HEK293T (cell line): ENCODE results near the gene JAK1.

Source experiments
- ARNT ChIP-seq: fragments of 450-650 bp; IDR thresholded peaks from 2 replicates; pipeline ENCODE4 v1.6.1; 2017; ENCODE audit warnings: mild to moderate bottlenecking
- BHLHE40 ChIP-seq: fragments of 450-650 bp; IDR thresholded peaks from 2 replicates; pipeline ENCODE4 v1.6.1; 2016; ENCODE audit warnings: mild to moderate bottlenecking, moderate library complexity, borderline replicate concordance
- ELF4 ChIP-seq: fragments of 450-650 bp; IDR thresholded peaks from 2 replicates; pipeline ENCODE4 v1.6.1; 2017; ENCODE audit warnings: antibody characterized with exemption
- FOXA1 ChIP-seq: fragments of 450-650 bp; IDR thresholded peaks from 2 replicates; pipeline ENCODE4 v1.6.1; 2016; ENCODE audit warnings: mild to moderate bottlenecking
- FOXK2 ChIP-seq: fragments of 450-650 bp; IDR thresholded peaks from 2 replicates; pipeline ENCODE4 v1.6.1; 2016; ENCODE audit warnings: mild to moderate bottlenecking
- L3MBTL2 ChIP-seq: fragments of 450-650 bp; conservative IDR thresholded peaks from 2 replicates; pipeline ENCODE4 v1.6.1; 2016; ENCODE audit warnings: mild to moderate bottlenecking
- SP1 ChIP-seq: fragments of 450-650 bp; IDR thresholded peaks from 2 replicates; pipeline ENCODE4 v1.6.1; 2017
- SUZ12 ChIP-seq: fragments of 450-650 bp; IDR thresholded peaks from 2 replicates; pipeline ENCODE4 v1.6.1; 2016; ENCODE audit warnings: mild to moderate bottlenecking
- ZNF384 ChIP-seq: fragments of 450-650 bp; IDR thresholded peaks from 2 replicates; pipeline ENCODE4 v1.6.1; 2016
- TF ChIP-seq, protein P1 (sequence below): fragments of 450-650 bp; IDR thresholded peaks from 2 replicates; pipeline ENCODE4 v1.6.1; 2016

GRCh38 chr1:64864018-64864940 lies 102.1 kb downstream of the JAK1 start:
- no peak for TF ChIP-seq ZNF384
- no peak for TF ChIP-seq ELF4
- no peak for TF ChIP-seq L3MBTL2
- no peak for TF ChIP-seq SP1
- no peak for TF ChIP-seq SUZ12
- TF ChIP-seq BHLHE40 = no peak
- no peak for TF ChIP-seq ARNT
- no peak for TF ChIP-seq FOXA1
- TF ChIP-seq, protein P1, sequence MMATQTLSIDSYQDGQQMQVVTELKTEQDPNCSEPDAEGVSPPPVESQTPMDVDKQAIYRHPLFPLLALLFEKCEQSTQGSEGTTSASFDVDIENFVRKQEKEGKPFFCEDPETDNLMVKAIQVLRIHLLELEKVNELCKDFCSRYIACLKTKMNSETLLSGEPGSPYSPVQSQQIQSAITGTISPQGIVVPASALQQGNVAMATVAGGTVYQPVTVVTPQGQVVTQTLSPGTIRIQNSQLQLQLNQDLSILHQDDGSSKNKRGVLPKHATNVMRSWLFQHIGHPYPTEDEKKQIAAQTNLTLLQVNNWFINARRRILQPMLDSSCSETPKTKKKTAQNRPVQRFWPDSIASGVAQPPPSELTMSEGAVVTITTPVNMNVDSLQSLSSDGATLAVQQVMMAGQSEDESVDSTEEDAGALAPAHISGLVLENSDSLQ = no peak
- no peak for TF ChIP-seq FOXK2
